ENCODE data around the gene ANKRD34A. TPM values are rescaled to one million over a fixed set of nuclear protein-coding genes. Genes with fewer than 3 reads are reported as not detected.

The ANKRD34A gene
- total and polyA plus RNA-seq, 7 donors: 0.33 to 1.9 (median 0.71) TPM; not detected in 2

DNA sequence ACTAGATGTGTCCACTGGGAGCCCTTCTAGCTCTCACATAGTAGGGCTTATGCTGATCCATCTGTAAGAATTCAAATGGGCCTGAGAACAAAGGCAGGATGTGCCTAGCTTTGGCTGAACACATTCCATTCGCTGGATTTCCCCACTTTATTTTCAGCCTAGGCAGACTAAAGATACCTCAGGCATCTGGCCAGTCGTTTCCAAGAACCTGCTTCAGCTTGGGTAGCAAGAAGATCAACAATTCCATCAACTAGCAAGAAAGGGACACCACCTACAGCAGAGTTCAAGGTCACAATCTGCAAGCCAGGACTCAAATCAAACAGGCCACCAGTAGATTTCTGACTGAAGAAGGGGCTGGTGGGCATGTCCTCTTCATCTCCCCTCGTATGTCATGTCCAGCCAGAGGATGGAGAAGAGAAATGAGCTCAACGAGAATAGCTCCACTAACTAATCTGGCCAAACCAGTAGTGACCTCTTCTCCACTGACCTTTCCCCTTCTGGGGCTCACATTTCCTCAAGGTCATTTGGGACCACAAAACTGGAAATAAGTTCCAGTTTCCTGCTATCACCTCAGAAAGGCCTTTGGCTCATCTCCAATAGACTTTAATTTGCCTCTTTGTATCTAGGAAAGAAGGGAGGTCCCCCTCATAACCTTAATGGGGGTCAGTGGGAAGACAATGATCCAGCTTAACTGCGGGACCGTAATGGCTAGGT is 17.8 kb upstream of the ANKRD34A start:
- Histone ChIP-seq H3K9me3 (no peaks in the 10 kb centered on the region), H3K27me3 (no peaks in the 10 kb centered on the region), H3K4me3 (no peak overlapping the region), H3K36me3 (no peaks in the 10 kb centered on the region), H3K27ac (peak overlapping the region; percentile 92 to 96 (median 94)), H3K4me1 (peaks cover 0 to 94% (median 92%) of the 10 kb centered on the region in 4 donors)
- 86 to 87% methylated on average over 6 of the region's 6 CpGs for WGBS, 2 donors
- TF ChIP-seq EP300 (IDR thresholded peaks at IDR 0.05) (no peak), POLR2A (IDR thresholded peaks at IDR 0.05) (no peak), POLR2AphosphoS5 (IDR thresholded peaks at IDR 0.05) (peak in 2 of 4 donors; percentile 15 to 62)
- TF ChIP-seq, protein P1, sequence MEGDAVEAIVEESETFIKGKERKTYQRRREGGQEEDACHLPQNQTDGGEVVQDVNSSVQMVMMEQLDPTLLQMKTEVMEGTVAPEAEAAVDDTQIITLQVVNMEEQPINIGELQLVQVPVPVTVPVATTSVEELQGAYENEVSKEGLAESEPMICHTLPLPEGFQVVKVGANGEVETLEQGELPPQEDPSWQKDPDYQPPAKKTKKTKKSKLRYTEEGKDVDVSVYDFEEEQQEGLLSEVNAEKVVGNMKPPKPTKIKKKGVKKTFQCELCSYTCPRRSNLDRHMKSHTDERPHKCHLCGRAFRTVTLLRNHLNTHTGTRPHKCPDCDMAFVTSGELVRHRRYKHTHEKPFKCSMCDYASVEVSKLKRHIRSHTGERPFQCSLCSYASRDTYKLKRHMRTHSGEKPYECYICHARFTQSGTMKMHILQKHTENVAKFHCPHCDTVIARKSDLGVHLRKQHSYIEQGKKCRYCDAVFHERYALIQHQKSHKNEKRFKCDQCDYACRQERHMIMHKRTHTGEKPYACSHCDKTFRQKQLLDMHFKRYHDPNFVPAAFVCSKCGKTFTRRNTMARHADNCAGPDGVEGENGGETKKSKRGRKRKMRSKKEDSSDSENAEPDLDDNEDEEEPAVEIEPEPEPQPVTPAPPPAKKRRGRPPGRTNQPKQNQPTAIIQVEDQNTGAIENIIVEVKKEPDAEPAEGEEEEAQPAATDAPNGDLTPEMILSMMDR (IDR thresholded peaks at IDR 0.05): no peak
- DNase-seq: peak; percentile 58
- intact Hi-C loops (cut with DNase I): no loop called here

DNA sequence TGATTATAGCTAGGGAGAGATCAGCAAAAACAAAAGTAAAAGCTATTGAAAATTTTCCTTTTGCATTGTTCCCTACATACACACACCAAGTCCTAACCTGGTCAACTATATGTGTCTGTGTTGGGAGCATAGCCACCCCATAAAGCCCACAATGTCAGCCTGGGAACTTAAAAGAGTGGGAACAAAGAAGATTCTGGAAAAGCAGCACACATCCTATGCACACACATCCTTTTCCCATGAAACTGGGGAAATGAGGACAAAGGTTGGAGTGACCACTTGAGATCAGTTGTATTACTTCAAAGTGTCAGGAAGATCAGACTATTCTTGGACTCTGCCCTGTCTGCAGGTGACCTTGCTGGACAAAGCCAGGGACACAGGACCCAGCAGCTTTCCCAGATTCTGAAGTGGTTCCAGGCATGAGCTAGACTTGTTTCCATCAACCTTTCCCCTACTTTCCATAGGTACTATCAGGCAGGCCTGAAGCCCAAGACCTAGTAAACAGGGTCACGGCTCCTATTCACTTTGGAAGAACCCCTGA is 16.2 kb upstream of the ANKRD34A start:
- intact Hi-C loops (cut with DNase I): no loop called here
- Histone ChIP-seq H3K36me3 (no peaks in the 10 kb centered on the region), H3K27ac (peak overlapping the region; percentile 92 to 96 (median 94)), H3K4me1 (peaks cover 0 to 82% (median 81%) of the 10 kb centered on the region in 4 donors), H3K4me3 (no peak overlapping the region), H3K27me3 (no peaks in the 10 kb centered on the region), H3K9me3 (no peaks in the 10 kb centered on the region)
- TF ChIP-seq, protein P1 (IDR thresholded peaks at IDR 0.05): no peak
- peak in 1 of 4 donors; percentile 9 for TF ChIP-seq POLR2AphosphoS5 (IDR thresholded peaks at IDR 0.05)
- WGBS, 2 donors: 85 to 93% methylated on average over 1 of the region's 1 CpG
- DNase-seq: no peak

DNA sequence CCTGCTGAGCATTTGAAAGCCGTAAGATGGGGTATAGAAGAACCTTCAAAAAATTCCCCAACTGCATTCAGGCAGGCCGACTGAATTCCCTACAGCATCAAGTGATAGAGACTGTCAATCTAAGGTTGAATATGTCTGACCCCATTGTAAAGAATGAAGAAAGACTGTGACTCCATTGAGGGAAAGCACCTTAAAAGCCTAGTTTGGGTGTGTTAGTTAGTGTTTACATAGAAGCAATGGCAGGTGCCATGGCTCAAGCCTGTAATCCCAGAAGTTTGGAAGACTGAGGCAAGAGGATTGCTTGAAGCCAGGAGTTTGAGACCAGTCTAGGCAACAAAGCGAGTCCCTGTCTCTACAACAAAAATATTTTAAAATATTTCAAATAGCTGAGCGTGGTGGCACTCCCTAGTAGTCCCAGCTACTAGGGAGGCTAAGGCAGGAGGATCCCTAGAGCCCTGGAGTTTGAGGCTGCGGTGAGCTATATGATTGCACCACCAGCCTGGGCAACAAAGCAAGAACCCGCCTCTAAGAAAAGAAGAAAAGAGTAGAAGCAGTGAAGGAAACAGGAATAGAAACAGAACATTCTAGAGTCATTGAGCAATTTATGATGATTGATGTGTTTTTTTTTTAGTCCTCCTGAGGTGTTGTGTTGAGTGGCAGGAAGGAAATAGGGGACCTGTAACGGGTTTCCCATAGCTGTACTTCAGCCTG is 15.5 kb upstream of the ANKRD34A start:
- Histone ChIP-seq H3K27me3 (no peaks in the 10 kb centered on the region), H3K9me3 (no peaks in the 10 kb centered on the region), H3K36me3 (peaks cover 0 to 5% (median 0%) of the 10 kb centered on the region in 4 donors), H3K4me1 (peaks cover 0 to 76% (median 75%) of the 10 kb centered on the region in 4 donors), H3K4me3 (peak overlapping the region in 2 of 4 donors; percentile 14 to 22), H3K27ac (peak overlapping the region; percentile 92 to 96 (median 94))
- intact Hi-C loops (cut with DNase I): no loop called here
- TF ChIP-seq EP300 (IDR thresholded peaks at IDR 0.05): no peak
- TF ChIP-seq, protein P1 (IDR thresholded peaks at IDR 0.05): no peak
- no peak for TF ChIP-seq POLR2A (IDR thresholded peaks at IDR 0.05)
- TF ChIP-seq POLR2AphosphoS5 (IDR thresholded peaks at IDR 0.05): peak in 3 of 4 donors; percentile 9 to 20 (median 9)
- peak; percentile 75 for DNase-seq
- 29 to 46% methylated on average over 7 of the region's 7 CpGs for WGBS, 2 donors

DNA sequence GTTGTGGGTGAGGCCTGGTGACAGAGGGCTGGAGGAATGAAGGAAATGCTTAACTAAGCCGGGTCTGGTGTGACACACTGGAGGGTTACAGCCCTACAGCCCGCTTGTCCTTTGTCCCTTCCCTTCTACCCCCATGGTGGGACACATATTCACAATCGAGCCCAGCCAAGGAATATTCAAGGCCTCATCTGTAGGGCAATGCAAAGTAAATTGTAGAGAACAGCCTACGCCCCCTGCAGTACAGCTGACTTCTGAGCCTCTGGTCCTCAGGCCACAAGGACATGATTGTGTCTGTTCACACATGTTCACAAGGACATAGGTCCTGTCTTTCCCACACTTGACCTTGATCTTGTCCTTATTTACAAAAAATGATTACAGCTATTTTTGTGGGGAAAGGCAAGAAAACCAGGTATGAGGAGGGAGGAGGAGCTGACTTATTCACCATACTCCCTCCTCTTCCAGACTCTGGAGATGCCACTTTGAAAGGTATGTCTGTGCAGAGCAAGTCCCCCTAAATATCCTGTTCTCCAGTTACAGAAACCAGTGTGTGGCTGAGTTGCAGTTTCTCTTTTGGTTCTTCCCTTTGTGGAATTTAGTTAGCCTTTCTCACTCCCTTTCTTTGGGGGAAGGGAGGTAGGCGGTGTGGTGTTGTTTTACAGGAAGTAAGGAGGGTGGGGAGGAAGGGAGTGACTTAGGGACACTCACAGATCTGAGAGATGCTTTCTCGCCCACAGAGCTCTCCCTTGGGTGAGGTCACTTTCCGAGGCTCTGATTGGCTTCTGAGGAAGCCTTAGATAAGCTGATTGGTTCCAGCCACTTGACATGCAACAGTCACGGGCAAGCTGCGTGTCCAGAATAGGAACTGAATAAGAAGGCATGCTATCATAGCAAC is 14.7 kb upstream of the ANKRD34A start:
- Histone ChIP-seq H3K4me1 (peaks cover 0 to 68% (median 67%) of the 10 kb centered on the region in 4 donors), H3K9me3 (no peaks in the 10 kb centered on the region), H3K27ac (peak overlapping the region; percentile 92 to 96 (median 94)), H3K36me3 (peaks cover 0 to 5% (median 0%) of the 10 kb centered on the region in 4 donors), H3K4me3 (peak overlapping the region; percentile 21 to 35 (median 32)), H3K27me3 (no peaks in the 10 kb centered on the region)
- intact Hi-C loops (cut with DNase I): no loop called here
- 4 to 11% methylated on average over 9 of the region's 9 CpGs for WGBS, 2 donors
- peak; percentile 98 for DNase-seq
- TF ChIP-seq EP300 (IDR thresholded peaks at IDR 0.05) (peak in 2 of 4 donors; percentile 71 to 82), POLR2A (IDR thresholded peaks at IDR 0.05) (peak in 1 of 2 donors; percentile 57), POLR2AphosphoS5 (IDR thresholded peaks at IDR 0.05) (peak; percentile 86 to 98 (median 88))
- TF ChIP-seq, protein P1 (IDR thresholded peaks at IDR 0.05): peak in 2 of 4 experiments; percentile 19 to 31
